ENCODE data around the gene CD300LG.
A peak's percentile ranks its signal among the peaks of the same experiment; 100 is the strongest.
"Not testable (repeated sequence)": the region's sequence is repeated elsewhere in the genome, so short reads cannot be mapped to it uniquely, and the experiment has no call there.

CD300LG gene, protein sequence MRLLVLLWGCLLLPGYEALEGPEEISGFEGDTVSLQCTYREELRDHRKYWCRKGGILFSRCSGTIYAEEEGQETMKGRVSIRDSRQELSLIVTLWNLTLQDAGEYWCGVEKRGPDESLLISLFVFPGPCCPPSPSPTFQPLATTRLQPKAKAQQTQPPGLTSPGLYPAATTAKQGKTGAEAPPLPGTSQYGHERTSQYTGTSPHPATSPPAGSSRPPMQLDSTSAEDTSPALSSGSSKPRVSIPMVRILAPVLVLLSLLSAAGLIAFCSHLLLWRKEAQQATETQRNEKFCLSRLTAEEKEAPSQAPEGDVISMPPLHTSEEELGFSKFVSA

DNA sequence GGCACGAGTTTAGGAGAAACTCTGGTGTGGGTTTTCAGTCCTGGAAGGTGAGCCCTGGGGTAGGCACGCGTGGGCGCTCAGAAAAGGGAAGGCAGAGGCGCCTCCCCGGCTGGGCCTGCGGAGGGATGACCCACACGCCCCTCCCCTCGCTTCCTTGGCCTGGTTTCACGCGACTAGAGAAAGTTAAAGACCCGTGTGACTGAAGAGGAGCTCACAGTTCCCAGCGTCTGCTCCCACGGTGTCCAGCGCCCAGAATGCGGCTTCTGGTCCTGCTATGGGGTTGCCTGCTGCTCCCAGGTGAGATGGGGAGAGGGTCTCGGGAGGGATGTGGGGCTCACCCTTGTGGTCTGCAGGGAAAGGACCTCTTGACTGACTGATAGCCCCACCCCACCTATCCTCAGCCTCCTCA lies at the start of gene CD300LG:
TSS of gene CD300LG (plus strand) at position 214 of the 409 bp plus-strand sequence. CDS start at position 255, 41 bp downstream.
- DNase-seq (ENCODE audit: low spot score): no peak

DNA sequence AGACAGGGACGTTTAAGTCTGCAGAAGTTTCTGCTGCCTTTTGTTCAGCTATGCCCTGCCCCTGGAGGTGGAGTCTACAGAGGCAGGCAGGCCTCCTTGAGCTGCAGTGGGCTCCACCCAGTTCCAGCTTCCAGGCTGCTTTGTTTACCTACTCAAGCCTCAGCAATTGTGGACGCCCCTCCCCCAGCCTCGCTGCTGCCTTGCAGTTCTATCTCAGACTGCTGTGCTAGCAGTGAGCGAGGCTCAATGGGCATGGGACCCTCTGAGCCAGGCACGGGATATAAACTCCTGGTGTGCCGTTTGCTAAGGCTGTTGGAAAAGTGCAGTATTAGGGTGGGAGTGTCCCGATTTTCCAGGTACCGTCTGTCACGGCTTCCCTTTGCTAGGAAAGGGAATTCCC lies 49.0 kb upstream of the CD300LG start:
- not testable (repeated sequence) for DNase-seq (ENCODE audit: low spot score)

DNA sequence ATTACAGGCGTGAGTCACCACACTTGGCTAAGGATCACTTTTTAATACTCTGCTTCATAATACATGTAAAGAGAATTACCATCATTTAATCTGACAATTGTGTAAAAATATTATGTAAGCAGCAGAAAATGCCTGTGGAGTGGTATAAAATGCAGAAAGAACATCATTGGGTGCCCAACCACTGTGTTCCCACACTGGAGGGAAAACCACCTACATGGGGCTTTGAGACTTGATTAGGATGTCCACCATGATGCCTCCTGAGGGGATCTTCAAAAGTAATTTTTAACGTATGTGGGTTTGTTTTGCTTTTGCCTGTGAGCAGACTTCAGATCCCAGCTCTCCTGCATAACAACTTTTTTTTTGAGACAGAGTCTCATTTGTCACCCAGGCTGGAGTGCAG lies 47.9 kb upstream of the CD300LG start:
- no peak for DNase-seq (ENCODE audit: low spot score)

DNA sequence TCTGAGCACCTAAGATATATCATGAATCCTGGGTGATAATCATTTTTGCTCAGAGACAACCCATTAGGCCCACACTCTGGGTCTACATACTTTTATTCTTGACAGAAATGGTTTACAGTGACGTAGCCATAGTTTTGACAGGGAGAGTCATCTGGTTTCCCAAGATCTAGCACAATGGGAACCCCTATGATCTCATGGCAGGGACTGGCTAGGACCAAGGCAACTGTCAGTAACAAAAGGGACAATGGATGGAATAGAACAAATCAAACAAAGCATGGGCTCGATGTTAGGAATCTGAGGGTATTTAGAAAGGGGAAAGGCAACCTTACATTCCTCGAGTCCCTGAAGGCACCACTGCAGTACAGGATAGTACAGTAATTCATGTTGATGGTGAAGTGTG lies 46.2 kb upstream of the CD300LG start:
- no peak for DNase-seq (ENCODE audit: low spot score)

DNA sequence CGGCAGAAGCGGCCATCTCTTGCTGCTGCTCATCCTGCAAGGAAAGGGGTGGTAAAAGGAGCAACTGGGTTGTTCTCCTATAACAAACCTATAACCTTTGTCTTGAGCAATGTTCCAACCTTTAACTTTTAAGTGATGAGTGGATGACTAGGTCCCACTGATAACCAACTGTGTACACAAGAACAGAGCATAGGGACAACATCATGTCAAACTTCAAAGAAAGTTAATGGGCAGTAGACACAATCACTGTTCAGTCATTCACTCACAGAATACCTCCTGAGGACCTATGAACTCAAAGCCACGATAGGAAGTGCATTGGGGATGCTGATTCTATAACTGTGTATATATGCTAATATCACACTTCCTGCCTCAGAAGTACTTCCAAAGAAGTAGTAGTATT lies 45.1 kb upstream of the CD300LG start:
- no peak for DNase-seq (ENCODE audit: low spot score)

DNA sequence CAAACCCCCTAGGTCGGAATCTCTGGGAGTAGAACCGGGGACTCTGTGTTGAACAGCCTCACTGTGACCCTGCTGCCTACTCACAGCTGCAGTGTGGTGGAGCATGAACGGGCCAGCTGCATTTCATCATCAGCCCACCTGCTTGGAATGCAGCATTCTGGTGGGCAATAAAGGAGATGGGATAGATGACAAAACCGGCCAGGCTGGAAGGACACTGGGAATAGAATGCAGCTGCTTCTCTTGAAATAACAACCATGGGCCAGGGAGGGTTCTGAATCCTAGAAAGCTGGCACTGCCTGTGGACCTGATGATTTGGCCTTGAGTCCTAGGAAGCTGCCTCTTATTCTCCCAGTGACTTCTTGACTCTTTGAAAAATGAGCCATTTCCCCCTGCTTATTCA lies 43.2 kb upstream of the CD300LG start:
- DNase-seq (ENCODE audit: low spot score): no peak

DNA sequence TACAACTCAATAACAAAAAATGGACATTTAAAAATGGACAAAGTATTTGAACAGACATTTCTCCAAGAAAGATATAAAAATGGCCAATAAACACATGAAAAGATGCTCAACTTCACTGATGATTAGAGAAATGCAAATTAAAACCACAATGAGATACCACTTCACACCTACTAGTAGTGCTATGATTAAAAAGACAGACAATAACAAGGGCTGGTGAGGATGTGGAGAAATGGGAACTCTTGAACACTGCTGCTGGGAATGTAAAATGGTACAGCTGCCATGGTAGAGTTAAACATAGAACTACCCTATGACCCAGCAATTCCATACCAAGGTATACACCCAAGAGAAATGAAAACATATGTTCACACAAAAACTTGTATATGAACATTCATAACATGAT lies 41.9 kb upstream of the CD300LG start:
- no peak for DNase-seq (ENCODE audit: low spot score)

DNA sequence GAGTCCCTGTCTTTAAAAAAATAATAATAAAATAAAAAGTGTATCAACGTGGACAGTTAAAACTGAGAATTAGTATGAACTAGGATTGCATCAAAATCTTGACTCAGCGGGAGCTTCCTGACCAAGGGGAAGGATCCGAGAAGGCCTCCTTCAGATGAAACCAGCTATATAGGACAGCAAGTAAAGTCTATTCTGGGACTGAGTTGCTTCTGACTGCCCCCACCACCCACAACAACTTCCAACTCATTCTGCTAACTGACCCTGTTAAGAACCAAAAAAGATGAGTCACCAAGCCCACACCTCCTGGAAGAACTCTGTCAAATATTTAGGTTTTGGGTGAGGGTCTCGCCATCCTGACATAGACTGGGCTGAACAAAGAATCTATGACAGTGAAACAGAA lies 38.9 kb upstream of the CD300LG start:
- no peak for DNase-seq (ENCODE audit: low spot score)

DNA sequence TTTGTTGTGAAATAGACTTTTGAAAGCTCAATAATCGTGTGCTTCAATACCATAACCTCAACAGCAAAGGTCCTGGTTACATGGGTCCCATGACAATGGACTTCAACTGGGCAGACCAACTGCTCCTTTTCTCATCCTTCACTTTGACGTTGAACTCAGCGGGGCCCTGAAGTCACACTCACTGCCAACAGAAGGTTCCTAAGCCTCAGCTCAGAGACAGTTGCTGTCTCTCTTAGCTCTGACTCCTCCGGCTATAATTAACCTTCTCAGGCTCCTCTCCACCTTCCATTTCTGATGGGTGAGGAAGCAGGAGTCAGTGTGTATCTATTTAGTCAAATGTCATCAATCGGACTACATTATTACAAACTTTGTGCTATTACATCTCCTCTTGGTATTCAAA lies 37.9 kb upstream of the CD300LG start:
- no peak for DNase-seq (ENCODE audit: low spot score)

DNA sequence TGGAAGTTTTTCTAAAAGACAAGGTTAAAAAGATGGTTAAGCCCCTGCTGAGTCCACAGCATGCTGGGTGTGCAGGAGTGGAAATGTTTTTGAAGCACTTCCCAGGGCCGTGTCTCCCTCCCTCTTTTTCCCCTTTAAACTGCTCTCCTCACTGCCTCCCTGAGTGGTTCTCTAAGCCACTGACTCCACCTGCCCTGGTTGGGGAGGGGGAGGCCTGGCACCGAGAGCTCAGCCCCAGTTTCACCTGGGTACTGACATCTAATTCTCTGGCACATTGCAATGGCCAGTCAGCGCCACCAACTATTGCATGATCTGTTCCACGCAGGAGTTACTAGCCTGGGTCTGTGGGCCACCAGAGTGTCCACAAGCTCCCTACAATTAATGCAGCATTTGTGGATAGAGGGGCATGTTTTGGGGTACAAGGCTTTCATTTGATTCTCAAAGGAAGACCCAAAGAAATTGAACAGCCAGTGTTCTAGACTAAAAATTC lies 36.7 kb upstream of the CD300LG start:
- no peak for DNase-seq (ENCODE audit: low spot score)

DNA sequence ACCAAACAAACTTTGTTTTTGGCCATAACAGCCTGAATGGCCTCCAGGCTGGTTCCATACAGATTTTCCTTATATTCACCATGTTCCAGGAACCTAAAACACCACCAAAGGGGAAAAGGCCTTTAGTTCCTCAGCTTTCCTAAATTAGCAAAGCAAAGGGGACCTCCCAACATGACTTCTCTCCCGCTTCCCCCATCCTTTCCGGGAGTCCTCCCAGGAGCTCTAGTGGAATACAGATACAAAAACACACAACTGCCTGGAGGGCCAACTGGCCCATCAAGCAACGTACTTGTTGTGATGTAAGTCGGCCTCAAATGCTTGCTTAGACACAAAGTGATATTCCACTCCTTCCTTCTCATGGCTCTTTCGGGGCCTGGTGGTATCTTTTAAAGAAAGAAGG lies 36.2 kb upstream of the CD300LG start:
- no peak for DNase-seq (ENCODE audit: low spot score)

DNA sequence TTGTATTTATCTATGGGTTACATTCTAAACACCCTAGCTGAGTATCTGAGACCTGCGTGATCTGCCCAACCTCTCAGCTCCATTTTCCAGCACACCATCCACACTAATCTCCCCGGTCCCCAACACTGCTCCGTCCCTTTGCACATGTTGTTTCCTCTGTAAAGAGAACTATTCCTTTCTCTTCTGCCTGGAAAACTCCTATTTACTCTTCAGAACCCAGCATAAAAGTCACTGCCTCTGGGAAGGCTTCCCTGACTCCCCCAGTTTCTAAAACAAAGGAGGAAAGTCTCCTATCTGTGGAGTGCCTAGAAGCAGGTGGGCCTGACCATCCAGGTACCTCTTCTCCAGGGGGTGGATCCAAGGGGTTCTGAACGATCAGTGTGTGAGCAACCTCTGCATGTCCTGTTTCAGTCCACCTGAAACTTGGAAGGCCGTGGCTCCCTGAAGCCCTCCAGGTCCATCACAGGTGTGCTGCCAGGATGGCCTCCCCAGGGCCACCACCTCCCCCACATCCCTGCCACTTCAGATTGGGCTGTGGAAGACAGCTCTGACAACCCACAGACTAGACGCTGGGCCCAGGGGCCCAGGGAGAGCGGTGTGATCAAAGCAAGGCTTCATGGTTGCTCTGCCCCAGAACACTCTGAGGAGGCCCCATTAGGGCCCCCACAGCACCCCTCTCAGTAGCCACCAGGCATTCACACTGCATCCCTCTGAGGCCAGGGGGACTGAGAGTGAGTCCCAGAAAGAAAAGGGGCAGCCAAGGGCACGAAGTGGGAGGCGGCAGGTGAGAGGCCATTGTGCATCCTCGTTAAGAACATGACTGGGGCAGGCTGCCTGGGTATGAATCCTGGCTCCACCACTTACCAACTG lies 34.3 kb upstream of the CD300LG start:
- DNase-seq (ENCODE audit: low spot score): no peak

DNA sequence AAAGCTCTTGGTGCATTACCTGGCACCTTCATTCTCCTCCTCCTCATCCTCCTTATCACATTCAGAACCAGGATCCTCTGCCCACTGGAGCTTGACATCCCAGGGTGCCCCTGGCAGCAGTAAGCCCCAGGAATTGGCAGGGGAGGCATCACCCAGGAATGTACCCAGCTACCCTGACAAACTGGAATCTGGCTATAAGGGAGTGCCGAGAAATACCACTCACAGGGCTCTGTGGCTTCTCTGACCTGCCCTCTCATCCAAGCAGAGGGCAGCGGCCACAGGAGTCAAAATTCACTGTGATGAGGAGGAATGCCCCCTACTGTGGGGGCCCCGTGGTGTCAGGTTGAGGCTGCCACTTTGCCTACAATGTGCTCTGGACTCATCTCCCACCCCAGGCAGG lies 33.6 kb upstream of the CD300LG start:
- no peak for DNase-seq (ENCODE audit: low spot score)

DNA sequence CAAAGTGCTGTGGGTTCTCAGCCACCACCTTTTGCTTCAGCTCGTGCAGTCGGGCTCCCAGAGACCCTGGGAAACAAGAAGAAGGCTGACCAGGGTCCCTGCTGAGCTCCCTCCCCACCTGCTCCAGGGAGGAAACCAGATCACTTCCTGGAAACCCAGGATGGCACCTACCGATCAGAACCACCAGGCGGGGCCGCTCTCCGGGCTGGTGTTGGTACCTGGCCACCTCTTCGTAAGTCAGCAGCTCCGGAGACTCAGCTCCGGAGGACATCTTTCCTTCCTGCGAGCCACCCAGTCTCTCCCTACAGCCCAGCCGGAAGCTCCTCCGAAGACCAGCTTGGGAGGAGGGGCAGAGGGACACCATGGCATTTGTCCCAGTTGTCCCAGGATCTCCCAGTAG lies 33.0 kb upstream of the CD300LG start:
- DNase-seq (ENCODE audit: low spot score): no peak

DNA sequence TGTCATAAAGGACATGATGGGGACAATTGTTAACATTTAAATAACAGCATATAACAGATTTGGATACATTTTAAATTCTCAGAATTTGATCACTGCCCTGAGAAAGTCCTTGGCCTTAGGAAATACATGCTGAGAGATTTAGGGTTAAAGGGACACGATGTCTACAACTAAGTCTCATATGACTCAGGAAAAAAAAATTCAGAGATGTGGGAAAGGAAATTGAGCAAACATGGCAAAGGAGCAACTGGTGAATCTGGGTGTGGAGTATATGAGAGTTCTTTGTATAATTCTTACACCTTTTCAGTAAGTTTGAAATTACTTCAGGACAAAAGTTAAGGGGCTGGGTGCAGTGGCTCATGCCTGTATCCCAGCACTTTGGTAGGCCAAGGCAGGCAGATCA lies 32.3 kb upstream of the CD300LG start:
- DNase-seq (ENCODE audit: low spot score): peak; percentile 83

DNA sequence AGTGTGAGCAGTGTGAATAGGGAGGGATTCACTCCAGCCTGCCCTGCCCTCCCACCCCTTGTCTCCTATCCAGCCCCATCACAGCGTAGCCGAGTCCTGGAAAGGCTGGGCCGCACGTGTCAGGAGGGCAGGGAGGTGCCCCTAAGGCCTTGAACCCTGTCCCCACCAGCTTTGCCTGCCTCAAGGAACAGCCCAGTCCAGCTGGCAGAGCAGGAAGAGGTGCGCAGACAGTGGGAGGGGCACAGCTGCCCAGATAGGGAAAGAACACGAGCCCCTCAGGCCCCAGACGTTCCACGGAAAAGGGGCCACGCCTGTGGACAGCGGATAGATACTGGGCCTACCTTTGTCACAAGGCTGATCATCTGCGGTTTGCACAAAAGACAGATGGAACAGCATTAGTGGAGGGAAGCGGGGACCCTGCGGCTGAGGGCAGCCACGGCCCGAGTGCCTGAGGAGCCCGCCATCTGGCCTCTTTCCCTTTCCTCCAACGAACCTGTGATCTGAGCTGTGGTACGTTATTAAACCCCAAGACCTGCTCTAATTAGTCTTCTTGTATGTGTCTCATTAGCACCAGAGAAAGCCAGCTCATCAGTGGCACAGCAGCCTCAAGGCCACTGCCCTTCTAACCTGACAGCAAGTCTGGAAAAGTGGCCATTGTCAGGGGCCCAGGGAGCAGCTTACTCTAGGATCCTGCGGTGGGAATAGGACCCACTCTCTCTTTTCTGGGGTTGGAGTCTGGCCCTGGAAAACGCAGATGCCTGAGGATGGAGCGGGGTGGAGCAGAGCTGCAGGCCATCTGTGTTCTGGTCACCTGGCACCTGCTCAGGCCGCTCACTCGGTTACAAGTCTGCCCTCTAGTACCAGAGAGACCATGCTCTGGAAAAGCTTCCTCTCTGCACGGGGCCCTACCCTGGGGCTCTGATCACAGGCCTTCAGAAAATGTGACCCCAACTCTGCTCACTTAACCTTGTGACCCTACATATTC lies 30.3 kb upstream of the CD300LG start:
- no peak for DNase-seq (ENCODE audit: low spot score)

DNA sequence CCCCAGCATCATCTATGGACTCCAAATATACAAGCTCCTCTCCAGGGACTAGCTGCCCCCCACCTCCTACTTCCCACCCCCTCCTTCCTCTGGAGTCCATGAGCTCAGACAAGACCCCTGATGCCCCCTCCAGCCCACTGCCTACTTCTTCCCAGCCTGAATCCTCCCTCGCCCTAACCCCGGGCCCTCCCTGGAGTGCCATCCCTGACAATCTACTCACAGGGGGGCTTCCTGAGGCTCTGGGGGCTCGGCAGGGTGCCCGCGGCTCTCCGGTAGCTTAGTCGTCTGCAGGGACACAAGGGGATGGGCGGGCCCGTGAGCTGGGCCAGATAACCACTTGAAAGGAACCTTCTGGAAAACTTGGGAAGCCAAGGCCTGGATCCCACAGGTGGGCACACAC lies 29.1 kb upstream of the CD300LG start:
- DNase-seq (ENCODE audit: low spot score): no peak

DNA sequence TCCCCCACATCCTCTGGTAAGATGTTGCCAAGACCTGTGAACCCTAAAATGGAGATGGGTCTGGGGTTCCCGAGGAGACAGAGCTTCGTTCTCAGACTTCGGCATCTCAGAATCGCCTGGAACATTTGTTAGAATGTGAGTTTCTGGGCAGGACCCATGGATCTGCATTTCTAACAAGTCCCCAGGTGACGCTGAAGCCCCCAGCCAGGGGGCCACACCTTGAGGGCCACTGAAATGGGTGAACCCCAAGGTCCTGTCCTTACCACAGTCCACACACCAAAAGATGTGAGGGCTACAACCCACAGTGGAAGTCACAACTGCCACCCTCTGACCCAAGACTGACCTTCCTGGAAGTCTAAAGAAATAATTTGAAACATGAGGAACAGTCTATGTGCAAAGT lies 28.0 kb upstream of the CD300LG start:
- no peak for DNase-seq (ENCODE audit: low spot score)

DNA sequence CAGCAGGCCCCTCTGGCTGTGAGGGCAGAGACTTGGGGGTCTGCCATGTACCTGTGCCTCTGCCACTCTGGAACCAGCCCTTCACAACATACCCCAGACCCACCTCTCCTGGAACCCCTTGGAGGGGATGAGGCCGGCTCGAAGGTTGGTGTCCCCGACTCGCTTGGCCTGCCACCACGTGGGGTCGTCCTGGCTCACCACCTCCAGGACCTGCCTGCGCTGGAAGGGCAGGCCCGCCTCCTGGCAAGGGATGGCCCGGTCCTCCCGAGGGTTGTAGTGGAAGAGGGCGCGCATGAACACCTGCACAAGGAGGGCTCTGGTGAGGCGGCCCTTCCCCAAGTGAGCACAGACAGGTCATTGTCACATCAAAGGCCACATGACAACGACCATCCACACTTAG lies 26.2 kb upstream of the CD300LG start:
- DNase-seq (ENCODE audit: low spot score): no peak

DNA sequence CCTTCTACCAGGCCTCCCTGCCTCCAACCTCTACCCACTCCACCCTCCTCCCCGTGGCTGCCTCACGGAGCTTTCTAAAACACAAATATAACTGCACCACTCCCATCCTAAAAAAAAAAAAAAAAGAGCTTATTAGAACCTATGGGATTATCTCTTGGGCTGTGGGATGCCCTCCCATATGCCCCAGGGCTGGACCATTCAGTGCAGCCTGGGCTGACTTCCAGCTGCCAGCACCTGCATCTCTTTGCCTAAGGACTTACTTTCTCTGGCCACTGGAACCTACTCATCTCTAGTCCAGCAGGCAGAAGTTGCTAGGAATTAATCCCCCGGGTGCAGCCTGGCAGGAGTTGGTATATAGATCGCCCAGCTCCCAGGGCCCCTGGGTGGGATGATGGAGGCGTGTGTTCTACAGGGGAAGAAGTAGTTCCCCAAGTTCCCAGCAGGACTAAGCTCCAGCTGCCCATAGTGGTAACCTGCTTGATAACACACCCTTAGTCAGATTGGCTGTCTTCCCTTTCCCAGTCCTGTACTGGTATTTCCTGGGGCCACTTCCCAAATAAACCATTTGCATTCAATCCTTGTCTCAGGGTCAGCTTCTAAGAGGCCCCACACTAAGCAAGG lies 24.3 kb upstream of the CD300LG start:
- DNase-seq (ENCODE audit: low spot score): no peak

DNA sequence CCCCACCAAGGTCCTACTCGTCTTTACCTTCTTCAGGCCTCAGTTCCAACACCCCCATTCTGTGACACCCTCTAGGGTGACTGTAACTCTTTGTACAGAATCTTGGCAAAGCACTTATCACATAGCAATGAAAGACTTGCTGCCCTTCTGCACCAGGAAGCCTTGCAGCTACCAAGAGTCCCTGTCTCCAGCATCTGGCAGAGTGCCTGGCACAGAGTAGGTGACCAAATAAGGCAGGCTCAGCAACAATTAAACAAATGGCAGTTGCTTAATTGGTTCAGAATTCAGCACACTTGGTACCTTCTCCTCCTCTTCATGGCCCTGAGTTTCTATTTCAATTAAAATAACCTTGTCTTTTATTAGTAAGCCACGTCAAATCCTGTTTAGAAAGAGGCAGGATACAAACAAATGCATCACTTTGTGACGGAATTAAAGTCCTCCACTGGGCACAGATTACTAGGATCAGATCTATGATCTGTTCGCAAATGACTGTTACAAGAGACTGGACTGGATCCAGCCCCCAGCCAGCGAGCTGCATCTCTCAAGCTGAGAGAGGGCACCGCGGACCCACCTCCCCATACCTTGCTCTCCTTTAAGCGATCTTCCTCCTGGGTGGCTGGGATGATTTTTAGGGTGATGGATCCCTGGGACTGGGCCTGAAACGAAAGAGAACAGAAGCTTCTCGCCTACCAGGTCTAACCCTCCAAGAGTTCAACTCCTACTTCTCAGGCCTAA lies 23.5 kb upstream of the CD300LG start:
- no peak for DNase-seq (ENCODE audit: low spot score)

Data from AG20443 (cell line).